Esophagus squamous epithelium (tissue), 5 donors: ENCODE data around the gene ZCCHC9. TPM values are rescaled to one million over a fixed set of nuclear protein-coding genes. Genes with fewer than 3 reads are reported as not detected.

Experiments
- DNase-seq: peaks from one replicate; lab custom pipeline; 2025; lab: John Stamatoyannopoulos, UW
- H3K27ac ChIP-seq, 4 donors: fragments of 200-600 bp; sonication (generic); one replicate each; pipeline ENCODE4 v1.5.1; 2016 to 2019; ENCODE audit warnings: mild to moderate bottlenecking in 1 of 4
- H3K27me3 ChIP-seq, 4 donors: fragments of 200-600 bp; sonication (generic); 1 replicate in 3 of 4; 2 replicates in 1 of 4; pipeline versions ENCODE4 v1.5.1 to v1.6.0; 2017 to 2021; ENCODE audit warnings: antibody characterized with exemption in 1 of 4
- H3K36me3 ChIP-seq, 3 donors: fragments of 200-600 bp; sonication (generic); one replicate each; pipeline ENCODE4 v1.5.1; 2016 to 2019
- H3K4me1 ChIP-seq, 3 donors: fragments of 200-600 bp; sonication (generic); one replicate each; pipeline ENCODE4 v1.5.1; 2017 to 2019
- H3K4me3 ChIP-seq, 4 donors: fragments of 200-600 bp; sonication (generic); 1 replicate in 3 of 4; 2 replicates in 1 of 4; pipeline ENCODE4 v1.5.1; 2016 to 2019; ENCODE audit warnings: mild to moderate bottlenecking in 2 of 4, moderate library complexity in 1 of 4
- H3K9me3 ChIP-seq, 3 donors: fragments of 200-600 bp; sonication (generic); one replicate each; pipeline ENCODE4 v1.5.1; 2016 to 2019
- CTCF ChIP-seq, 6 experiments: fragments of 450-650 bp in 4 of 6; fragments of 200-600 bp in 2 of 6; sonication (generic) in 2 of 6; IDR thresholded peaks; one replicate each; pipeline ENCODE4 v1.5.1; 2016 to 2019; ENCODE audit warnings: antibody characterized with exemption in 6 of 6, mild to moderate bottlenecking in 4 of 6, moderate library complexity in 4 of 6
- POLR2A ChIP-seq, 4 donors: fragments of 450-650 bp; IDR thresholded peaks; one replicate each; pipeline ENCODE4 v1.6.1; 2017; ENCODE audit warnings: antibody characterized with exemption in 4 of 4, mild to moderate bottlenecking in 4 of 4, moderate library complexity in 3 of 4
- WGBS, 2 donors: methylation state at CpG; one replicate each; pipeline ENCODE4 v1.1.5; 2018; 5-methylcytosine and 5-hydroxymethylcytosine counted together
- intact Hi-C: fragments of 100-400 bp; cut with DNase I; formaldehyde crosslinking; loops from one replicate; pipeline ENCODE4 v1.15.0; 2022
- total RNA-seq, 4 donors: library from RNA; depleted of rRNA; stranded (reverse); fragments of >200 nt; gene quantifications; one replicate each; pipeline ENCODE4 v1.1.0, GENCODE V29; 2016
- donor health status: DM: yes; HTN: yes; CAD: no.

ZCCHC9 gene
- total RNA-seq, 4 donors from 2014 or later, result 18.3 to 23.6 (median 19.6) TPM

GRCh38 chr5:81308836-81309235, 7.4 kb downstream of the ZCCHC9 start:
- H3K4me1 ChIP-seq, result no peaks in the 10 kb centered on the region
- TF ChIP-seq CTCF (IDR thresholded peaks at IDR 0.05), result no peak
- no peak for TF ChIP-seq POLR2A (IDR thresholded peaks at IDR 0.05)
- no peaks in the 10 kb centered on the region for H3K27me3 ChIP-seq
- no peak overlapping the region for H3K4me3 ChIP-seq
- 93% methylated on average over 2 of the region's 2 CpGs for WGBS, 2 donors
- H3K36me3 ChIP-seq, result peaks cover 0 to 61% (median 6%) of the 10 kb centered on the region in 3 donors
- no peak for DNase-seq
- no peak overlapping the region for H3K27ac ChIP-seq
- intact Hi-C loops, result no loop called here
- H3K9me3 ChIP-seq, result no peaks in the 10 kb centered on the region

DNA sequence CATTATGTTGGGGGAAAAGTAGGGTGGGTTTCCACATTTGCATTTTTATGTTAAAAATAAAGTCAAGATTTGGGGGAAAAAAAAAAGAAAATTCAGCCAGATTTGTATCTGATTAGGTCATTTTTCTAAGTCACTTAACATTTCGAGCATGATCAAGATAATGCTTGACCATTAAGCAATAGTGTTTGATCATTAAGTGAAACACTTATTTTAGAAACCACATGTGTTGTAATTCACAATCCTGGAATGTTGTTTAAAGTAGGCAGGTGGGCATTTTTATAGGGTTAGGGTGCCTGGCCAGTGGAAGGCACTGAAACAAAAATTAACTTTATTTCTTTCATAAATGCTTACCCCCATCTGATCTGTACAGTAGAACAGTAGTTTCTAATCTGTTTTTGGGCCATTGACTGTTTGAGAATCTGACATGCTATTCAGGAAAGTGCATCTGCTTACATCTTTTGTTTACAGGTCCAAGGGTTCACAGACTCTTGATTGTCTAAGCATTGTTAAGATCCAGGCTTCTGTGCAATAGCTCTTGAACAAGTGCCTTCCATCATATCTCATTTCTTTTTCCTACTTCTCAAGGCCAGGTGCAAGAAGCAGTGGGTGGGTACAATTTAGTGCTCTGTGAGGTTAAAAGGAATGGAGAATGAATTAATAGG, 9.1 kb downstream of the ZCCHC9 start:
- no peak for DNase-seq
- peaks cover 5 to 61% (median 6%) of the 10 kb centered on the region in 3 donors for H3K36me3 ChIP-seq
- WGBS, 2 donors, result 87 to 90% methylated on average over 1 of the region's 1 CpG
- H3K27me3 ChIP-seq, result no peaks in the 10 kb centered on the region
- H3K4me3 ChIP-seq, result no peak overlapping the region
- H3K9me3 ChIP-seq, result no peaks in the 10 kb centered on the region
- TF ChIP-seq CTCF (IDR thresholded peaks at IDR 0.05), result no peak
- intact Hi-C loops, result no loop called here
- H3K27ac ChIP-seq, result no peak overlapping the region
- H3K4me1 ChIP-seq, result no peaks in the 10 kb centered on the region

DNA sequence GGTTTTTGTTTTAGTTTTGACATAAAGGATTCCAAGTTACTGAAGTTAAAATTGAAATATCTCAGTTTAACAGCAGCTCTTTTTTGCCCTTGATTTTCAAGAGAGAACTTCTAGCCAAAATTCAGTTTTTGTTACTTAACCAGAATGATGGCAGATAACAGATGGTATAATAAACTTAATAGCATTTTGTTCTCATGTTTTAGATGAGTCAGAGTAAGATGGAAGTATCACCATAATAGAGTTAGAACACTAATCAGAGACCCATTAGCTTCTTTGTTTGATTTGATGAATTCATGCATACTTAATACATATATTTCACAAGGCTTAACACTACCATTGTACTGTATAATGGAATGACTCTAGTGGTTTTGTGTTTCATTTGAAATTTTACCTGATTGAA, 11.9 kb downstream of the ZCCHC9 start:
- H3K9me3 ChIP-seq, result no peaks in the 10 kb centered on the region
- no peak overlapping the region for H3K27ac ChIP-seq
- H3K36me3 ChIP-seq, result peaks cover 5 to 61% (median 6%) of the 10 kb centered on the region in 3 donors
- H3K4me1 ChIP-seq, result no peaks in the 10 kb centered on the region
- intact Hi-C loops, result no loop called here
- H3K27me3 ChIP-seq, result no peaks in the 10 kb centered on the region
- no peak for DNase-seq
- TF ChIP-seq CTCF (IDR thresholded peaks at IDR 0.05) (no peak), POLR2A (IDR thresholded peaks at IDR 0.05) (no peak)
- H3K4me3 ChIP-seq, result no peak overlapping the region

DNA sequence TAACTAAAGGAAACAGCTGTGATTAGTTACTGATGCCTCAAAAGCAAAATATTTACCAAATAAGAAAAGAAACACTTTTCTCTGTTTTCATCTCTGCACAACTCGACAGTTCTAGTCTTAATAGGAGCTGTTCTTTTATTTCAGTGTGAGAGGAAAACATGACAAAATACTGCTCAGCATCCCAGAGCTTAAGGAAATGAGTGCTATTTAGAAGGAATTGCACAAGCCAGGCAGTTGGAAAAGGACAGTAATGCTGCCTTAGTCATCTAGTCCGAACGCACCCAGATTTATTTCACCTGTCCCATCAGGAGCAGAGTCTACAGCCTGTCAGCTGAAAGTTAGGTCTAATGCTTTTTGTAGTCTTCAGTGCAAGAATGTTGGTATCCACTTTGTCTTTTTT, 12.3 kb downstream of the ZCCHC9 start:
- intact Hi-C loops, result no loop called here

More for the DNA sequence above, 12.3 kb downstream of the ZCCHC9 start:
- Histone ChIP-seq H3K27ac (no peak overlapping the region), H3K9me3 (no peaks in the 10 kb centered on the region), H3K4me3 (no peak overlapping the region), H3K4me1 (no peaks in the 10 kb centered on the region), H3K27me3 (no peaks in the 10 kb centered on the region), H3K36me3 (peaks cover 5 to 58% (median 6%) of the 10 kb centered on the region in 3 donors)
- TF ChIP-seq CTCF (IDR thresholded peaks at IDR 0.05) (no peak), POLR2A (IDR thresholded peaks at IDR 0.05) (no peak)
- DNase-seq, result no peak
- 86 to 91% methylated on average over 3 of the region's 3 CpGs for WGBS, 2 donors
